H1 (cell line): ENCODE data around the gene KCMF1. TPM values are rescaled to one million over a fixed set of nuclear protein-coding genes. Genes with fewer than 3 reads are reported as not detected.

Experiments
- GTF2F1 ChIP-seq: IDR thresholded peaks from 2 replicates; pipeline ENCODE4 v1.6.1; 2012; ENCODE audit warnings: low read depth, low read length, improper control_type of control experiment, borderline replicate concordance
- KDM1A ChIP-seq: fragments of 200-600, 300-600 bp; sonication (generic); IDR thresholded peaks from 2 replicates; pipeline ENCODE4 v1.7.1; 2016; ENCODE audit warnings: mild to moderate bottlenecking, low read length, borderline replicate concordance
- RNF2 ChIP-seq: fragments of 200-900, 300-1000 bp; sonication (generic); IDR thresholded peaks from 2 replicates; pipeline ENCODE4 v1.7.1; 2016; ENCODE audit warnings: borderline replicate concordance, low read depth, mild to moderate bottlenecking, antibody characterized with exemption, low read length; ENCODE audit not compliant: poor library complexity, severe bottlenecking; ENCODE audit errors: missing control alignments
- polyA plus RNA-seq, 7 experiments: library from polyadenylated mRNA; depleted of rRNA in 3 of 7; stranded (reverse) in 5 of 7; unstranded in 2 of 7; fragments of >200 nt in 5 of 7; fragments of 200-250 nt in 2 of 7; gene quantifications; 1 replicate in 5 of 7; 2 replicates in 1 of 7; 4 replicates in 1 of 7; pipeline versions ENCODE4 v1.2.1 to v1.2.3, GENCODE V29; 2011 to 2013; ENCODE audit warnings: missing spikeins in 2 of 7, mixed read lengths in 2 of 7
- total RNA-seq: library from RNA; stranded (reverse); fragmentation: NEBNext Ultra II Directional; extraction: Animal tissue kit (Norgen Biotek cat#: 25700); gene quantifications from 2 replicates; pipeline ENCODE4 v1.2.1, GENCODE V29; 2021

The KCMF1 gene
- total and polyA plus RNA-seq, 2 of the 8 experiments (the other 6 are each of a cell fraction or from before 2014, with no cell fraction given) = 86.9 to 149 TPM

DNA sequence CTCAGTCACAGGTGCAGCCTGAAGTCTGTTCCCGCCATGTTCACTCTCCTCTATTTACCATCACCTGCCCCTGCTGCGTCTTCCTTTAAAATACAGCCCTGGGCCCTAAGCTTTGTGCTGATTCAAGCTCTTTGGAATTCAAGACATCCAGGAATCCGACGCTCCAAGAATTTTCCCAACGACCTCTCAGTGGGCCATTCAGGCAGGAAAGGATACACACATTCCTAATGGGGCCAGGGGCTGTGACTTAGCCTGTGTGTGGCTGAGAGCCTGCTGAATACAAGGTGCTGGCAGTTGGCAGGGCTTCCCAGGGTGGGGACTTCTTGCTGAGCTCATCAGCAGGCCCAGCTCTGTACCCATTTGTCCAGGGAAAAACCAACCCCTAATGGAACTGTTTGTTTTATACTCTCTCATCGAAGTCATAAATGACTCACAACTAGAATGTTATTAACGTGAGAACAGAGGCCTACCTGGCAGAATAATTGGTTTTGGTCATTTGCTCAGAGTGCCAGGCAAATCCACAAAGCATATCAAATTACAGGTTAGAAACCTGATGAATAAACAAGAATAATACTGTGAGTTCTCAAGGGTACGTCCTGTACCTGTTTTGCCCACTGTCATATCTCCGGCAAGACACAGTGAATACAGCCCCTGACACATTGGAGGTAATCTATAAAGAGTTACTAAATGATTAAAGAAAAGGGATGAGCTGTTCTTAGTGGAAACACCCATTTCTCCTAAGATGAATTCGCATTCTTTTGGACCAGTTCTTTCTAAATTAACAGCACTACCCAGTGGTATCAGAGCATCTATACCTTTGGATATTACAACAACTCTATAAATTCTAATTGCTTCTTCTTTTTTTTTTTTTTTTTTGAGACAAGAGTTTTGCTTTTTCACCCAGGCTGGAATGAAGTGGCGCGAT lies 12.6 kb upstream of the KCMF1 start (continued):
- TF ChIP-seq RNF2 (no peak), GTF2F1 (no peak), KDM1A (no peak)
- TF ChIP-seq, all 59 proteins: peak for 31
